K562 (cell line): ENCODE results near the gene TMEM131.

Experiments used
- ATF6 ChIP-seq: sonication (generic); formaldehyde crosslinking; IDR thresholded peaks from 2 replicates; pipeline ENCODE4 v1.4.0; 2020; ENCODE audit warnings: mild to moderate bottlenecking, missing genetic modification reagents
- JUNB ChIP-seq: fragments of 450-650 bp; formaldehyde crosslinking; conservative IDR thresholded peaks from 2 replicates; pipeline ENCODE4 v1.4.0; 2020; ENCODE audit warnings: mild to moderate bottlenecking
- NFATC3 ChIP-seq: fragments of 450-650 bp; IDR thresholded peaks from 2 replicates; pipeline ENCODE4 v1.6.1; 2017; ENCODE audit warnings: mild to moderate bottlenecking
- POLR2A ChIP-seq: fragments of 450-650 bp; conservative IDR thresholded peaks from 2 replicates; pipeline ENCODE4 v1.6.1; 2016
- RBM22 ChIP-seq: fragments of 200-400 bp; formaldehyde crosslinking; IDR thresholded peaks from 2 replicates; pipeline ENCODE4 v1.6.1; 2018; ENCODE audit warnings: low read length, low read depth; ENCODE audit not compliant: poor library complexity, severe bottlenecking
- SMARCE1 ChIP-seq: fragments of 450-650 bp; IDR thresholded peaks from 2 replicates; pipeline ENCODE4 v1.7.1; 2016; ENCODE audit warnings: mild to moderate bottlenecking
- TAF15 ChIP-seq: fragments of 200-400 bp; formaldehyde crosslinking; IDR thresholded peaks from 2 replicates; pipeline ENCODE4 v1.6.1; 2017; ENCODE audit warnings: mild to moderate bottlenecking, low read depth, low read length, moderate library complexity
- U2AF1 ChIP-seq: fragments of 200-400 bp; formaldehyde crosslinking; optimal IDR thresholded peaks from 2 replicates; pipeline ENCODE3; 2017; ENCODE audit warnings: mild to moderate bottlenecking, low read depth, low read length, moderate library complexity
- ZNF232 ChIP-seq: sonication (generic); formaldehyde crosslinking; IDR thresholded peaks from 2 replicates; pipeline ENCODE4 v1.8.0; 2022; ENCODE audit warnings: mild to moderate bottlenecking, missing genetic modification reagents
- ZNF280B ChIP-seq: fragments of 250-450 bp; sonication (Bioruptor Pico); IDR thresholded peaks from 2 replicates; pipeline ENCODE4 v1.5.1; 2021; ENCODE audit warnings: mild to moderate bottlenecking
- TF ChIP-seq, protein P1 (sequence below): fragments of 250-450 bp; sonication (Bioruptor Pico); IDR thresholded peaks from 2 replicates; pipeline ENCODE4 v1.5.0; 2020; ENCODE audit warnings: mild to moderate bottlenecking, borderline replicate concordance
- TF ChIP-seq, protein P2 (sequence below), 3 experiments: IDR thresholded peaks in 2 of 3; conservative IDR thresholded peaks in 1 of 3; 2 replicates each; pipeline ENCODE4 v1.5.1; 2011 to 2012; ENCODE audit warnings: low read length in 3 of 3, mild to moderate bottlenecking in 3 of 3, control low read depth in 2 of 3, improper control_type of control experiment in 1 of 3, inconsistent platforms in 1 of 3, low read depth in 1 of 3, mixed read lengths in 1 of 3, moderate library complexity in 1 of 3; ENCODE audit not compliant: insufficient read depth in 2 of 3

- TF ChIP-seq POLR2A (no peak), NFATC3 (no peak), SMARCE1 (no peak), RBM22 (no peak), JUNB (CRISPR knock-in tag) (no peak), ZNF232 (CRISPR knock-in tag) (no peak), ZNF280B (no peak), ATF6 (CRISPR knock-in tag) (no peak), TAF15 (no peak), U2AF1 (no peak)
- TF ChIP-seq, protein P1, sequence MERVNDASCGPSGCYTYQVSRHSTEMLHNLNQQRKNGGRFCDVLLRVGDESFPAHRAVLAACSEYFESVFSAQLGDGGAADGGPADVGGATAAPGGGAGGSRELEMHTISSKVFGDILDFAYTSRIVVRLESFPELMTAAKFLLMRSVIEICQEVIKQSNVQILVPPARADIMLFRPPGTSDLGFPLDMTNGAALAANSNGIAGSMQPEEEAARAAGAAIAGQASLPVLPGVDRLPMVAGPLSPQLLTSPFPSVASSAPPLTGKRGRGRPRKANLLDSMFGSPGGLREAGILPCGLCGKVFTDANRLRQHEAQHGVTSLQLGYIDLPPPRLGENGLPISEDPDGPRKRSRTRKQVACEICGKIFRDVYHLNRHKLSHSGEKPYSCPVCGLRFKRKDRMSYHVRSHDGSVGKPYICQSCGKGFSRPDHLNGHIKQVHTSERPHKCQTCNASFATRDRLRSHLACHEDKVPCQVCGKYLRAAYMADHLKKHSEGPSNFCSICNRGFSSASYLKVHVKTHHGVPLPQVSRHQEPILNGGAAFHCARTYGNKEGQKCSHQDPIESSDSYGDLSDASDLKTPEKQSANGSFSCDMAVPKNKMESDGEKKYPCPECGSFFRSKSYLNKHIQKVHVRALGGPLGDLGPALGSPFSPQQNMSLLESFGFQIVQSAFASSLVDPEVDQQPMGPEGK (CRISPR knock-in tag) = no peak
- TF ChIP-seq, protein P2, sequence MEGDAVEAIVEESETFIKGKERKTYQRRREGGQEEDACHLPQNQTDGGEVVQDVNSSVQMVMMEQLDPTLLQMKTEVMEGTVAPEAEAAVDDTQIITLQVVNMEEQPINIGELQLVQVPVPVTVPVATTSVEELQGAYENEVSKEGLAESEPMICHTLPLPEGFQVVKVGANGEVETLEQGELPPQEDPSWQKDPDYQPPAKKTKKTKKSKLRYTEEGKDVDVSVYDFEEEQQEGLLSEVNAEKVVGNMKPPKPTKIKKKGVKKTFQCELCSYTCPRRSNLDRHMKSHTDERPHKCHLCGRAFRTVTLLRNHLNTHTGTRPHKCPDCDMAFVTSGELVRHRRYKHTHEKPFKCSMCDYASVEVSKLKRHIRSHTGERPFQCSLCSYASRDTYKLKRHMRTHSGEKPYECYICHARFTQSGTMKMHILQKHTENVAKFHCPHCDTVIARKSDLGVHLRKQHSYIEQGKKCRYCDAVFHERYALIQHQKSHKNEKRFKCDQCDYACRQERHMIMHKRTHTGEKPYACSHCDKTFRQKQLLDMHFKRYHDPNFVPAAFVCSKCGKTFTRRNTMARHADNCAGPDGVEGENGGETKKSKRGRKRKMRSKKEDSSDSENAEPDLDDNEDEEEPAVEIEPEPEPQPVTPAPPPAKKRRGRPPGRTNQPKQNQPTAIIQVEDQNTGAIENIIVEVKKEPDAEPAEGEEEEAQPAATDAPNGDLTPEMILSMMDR (IDR thresholded peaks at IDR 0.05 in 2 of 3, conservative IDR thresholded peaks at IDR 0.05 in 1 of 3; ENCODE audit: insufficient read depth in 2 of 3, low read depth in 1 of 3, low read length in 3 of 3) = no peak
Measured at GRCh38 chr2:97812931-97813330, 182.8 kb downstream of the TMEM131 start.
